K562 (cell line): ENCODE results near the gene MARVELD1. TPM values are rescaled to one million over a fixed set of nuclear protein-coding genes. Genes with fewer than 3 reads are reported as not detected.

Source experiments
- CAMTA2 ChIP-seq: fragments of 250-450 bp; sonication (Bioruptor Pico); conservative IDR thresholded peaks from 2 replicates; pipeline ENCODE4 v1.5.1; 2022
- CXXC5 ChIP-seq: fragments of 250-450 bp; sonication (Bioruptor Pico); IDR thresholded peaks from 2 replicates; pipeline ENCODE4 v1.8.0; 2022; ENCODE audit warnings: inconsistent platforms, mild to moderate bottlenecking, moderate library complexity
- E2F4 ChIP-seq: sonication (generic); formaldehyde crosslinking; IDR thresholded peaks from 2 replicates; pipeline ENCODE4 v1.8.0; 2022; ENCODE audit warnings: mild to moderate bottlenecking, low read depth, missing genetic modification reagents
- ETV1 ChIP-seq: fragments of 450-650 bp; conservative IDR thresholded peaks from 2 replicates; pipeline ENCODE4 v1.6.1; 2016; ENCODE audit warnings: missing genetic modification characterization, control low read depth, low read depth, missing compliant biosample characterization
- FOXK1 ChIP-seq: sonication (generic); formaldehyde crosslinking; IDR thresholded peaks from 2 replicates; pipeline ENCODE4 v1.8.0; 2022; ENCODE audit warnings: missing genetic modification reagents, mild to moderate bottlenecking, borderline replicate concordance
- JUN ChIP-seq, 2 experiments: sonication (generic) in 1 of 2; formaldehyde crosslinking in 1 of 2; IDR thresholded peaks; 2 replicates each; pipeline versions ENCODE4 v1.6.1 to v1.8.0; 2012 to 2022; ENCODE audit warnings: borderline replicate concordance in 2 of 2, mild to moderate bottlenecking in 2 of 2, improper control_type of control experiment in 1 of 2, low read depth in 1 of 2, low read length in 1 of 2, missing genetic modification reagents in 1 of 2
- MGA ChIP-seq: fragments of 450-650 bp; IDR thresholded peaks from 2 replicates; pipeline ENCODE4 v1.6.1; 2016; ENCODE audit warnings: mild to moderate bottlenecking, moderate library complexity
- PCBP2 ChIP-seq: fragments of 200-400 bp; formaldehyde crosslinking; IDR thresholded peaks from 2 replicates; pipeline ENCODE4 v1.6.1; 2018; ENCODE audit warnings: low read length, low read depth, mild to moderate bottlenecking, moderate library complexity; ENCODE audit not compliant: poor library complexity, severe bottlenecking
- PHTF2 ChIP-seq: fragments of 250-450 bp; sonication (Bioruptor Pico); IDR thresholded peaks from 2 replicates; pipeline ENCODE4 v1.5.0; 2021; ENCODE audit warnings: mild to moderate bottlenecking
- POLR2AphosphoS2 ChIP-seq: IDR thresholded peaks from 2 replicates; pipeline ENCODE4 v1.6.1; 2012; ENCODE audit warnings: low read length, improper control_type of control experiment
- POLR2G ChIP-seq: fragments of 200-400 bp; formaldehyde crosslinking; IDR thresholded peaks from 2 replicates; pipeline ENCODE4 v1.6.1; 2017; ENCODE audit warnings: low read depth, mild to moderate bottlenecking, antibody characterized with exemption, low read length, moderate library complexity
- RFX5 ChIP-seq: IDR thresholded peaks from 2 replicates; pipeline ENCODE4 v1.6.1; 2011; ENCODE audit warnings: low read depth, mild to moderate bottlenecking, improper control_type of control experiment, low read length
- SMC3 ChIP-seq: conservative IDR thresholded peaks from 2 replicates; pipeline ENCODE4 v1.6.1; 2011; ENCODE audit warnings: low read depth, low read length, improper control_type of control experiment; ENCODE audit not compliant: insufficient read depth
- ZNF274 ChIP-seq: IDR thresholded peaks from 2 replicates; pipeline ENCODE4 v1.6.1; 2011; ENCODE audit warnings: low read depth, mild to moderate bottlenecking, low read length, moderate library complexity, borderline replicate concordance
- polyA plus RNA-seq, 8 experiments: library from polyadenylated mRNA; depleted of rRNA in 4 of 8; stranded (reverse) in 5 of 8; unstranded in 3 of 8; fragments of >200 nt; fragmentation: Nextera tagmentation in 2 of 8; fragmentation: Illumina TruSeq in 1 of 8; extraction: Ambion mirVana in 2 of 8; extraction: Trizol in 1 of 8; gene quantifications; 2 replicates each; pipeline versions ENCODE4 v1.2.1 to v1.2.3, GENCODE V29; 2011 to 2014; ENCODE audit warnings: inconsistent platforms in 1 of 8, missing spikeins in 1 of 8
- total RNA-seq, 7 experiments: library from RNA; depleted of rRNA in 6 of 7; stranded (reverse); fragments of >200 nt in 6 of 7; fragmentation: Illumina TruSeq in 2 of 7; extraction: Trizol in 2 of 7; gene quantifications; 2 replicates each; pipeline versions ENCODE4 v1.2.1 to v1.2.3, GENCODE V29; 2011 to 2021; ENCODE audit warnings: low replicate concordance in 1 of 7

The MARVELD1 gene
- total and polyA plus RNA-seq, 9 of the 15 experiments (the other 6 are each of a cell fraction or from before 2014, with no cell fraction given) = 2.7 to 12.5 (median 5.3) TPM

GRCh38 chr10:97687785-97688781 is 25.4 kb upstream of the MARVELD1 start (continued):
- TF ChIP-seq MGA (no peak), CXXC5 (no peak), FOXK1 (CRISPR knock-in tag) (0 out of 2 replicates have a peak, but pooled peaks have one; percentile 7), RFX5 (no peak), ETV1 (no peak), E2F4 (CRISPR knock-in tag) (no peak), CAMTA2 (CRISPR knock-in tag) (no peak), POLR2AphosphoS2 (no peak), JUN (IDR thresholded peaks at IDR 0.05; ENCODE audit: borderline replicate concordance, low read depth, low read length) (no peak), JUN (CRISPR knock-in tag; IDR thresholded peaks at IDR 0.05; ENCODE audit: borderline replicate concordance) (no peak), SMC3 (no peak), ZNF274 (no peak), PHTF2 (no peak), PCBP2 (no peak), POLR2G (no peak)
